GM21390 (cell line): Measurements from ENCODE around the gene DHRS4L2.
A peak's percentile ranks its signal among the peaks of the same experiment; 100 is the strongest.
"Not testable (repeated sequence)": the region's sequence is repeated elsewhere in the genome, so short reads cannot be mapped to it uniquely, and the experiment has no call there.

Experiments
- ATAC-seq: cut with Tn5 transposase; IDR thresholded peaks from one replicate; pipeline ENCODE4 v1.9.1; 2021; ENCODE audit not compliant: unreplicated experiment

The DHRS4L2 gene

GRCh38 chr14:23970283-23970659, 18.5 kb upstream of the DHRS4L2 start:
- not testable (repeated sequence) for ATAC-seq

DNA sequence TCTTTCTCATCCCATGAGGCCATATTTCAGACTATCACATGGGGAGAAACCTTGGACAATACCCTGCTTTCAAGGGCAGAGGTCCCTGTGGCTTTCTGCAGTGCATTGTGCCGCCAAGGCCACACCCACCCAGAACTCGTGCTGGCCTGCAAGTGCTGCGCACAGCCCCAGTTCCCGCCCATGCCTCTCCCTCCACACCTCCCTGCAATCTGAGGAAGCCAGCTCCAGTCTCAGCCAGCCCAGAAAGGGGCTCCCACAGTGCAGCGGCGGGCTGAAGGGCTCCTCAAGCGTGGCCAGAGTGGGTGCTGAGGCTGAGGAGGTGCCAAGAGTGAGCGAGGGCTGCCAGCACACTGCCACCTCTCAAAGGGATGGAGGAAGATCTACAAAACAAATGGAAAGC, 15.6 kb upstream of the DHRS4L2 start:
- ATAC-seq: not testable (repeated sequence)

DNA sequence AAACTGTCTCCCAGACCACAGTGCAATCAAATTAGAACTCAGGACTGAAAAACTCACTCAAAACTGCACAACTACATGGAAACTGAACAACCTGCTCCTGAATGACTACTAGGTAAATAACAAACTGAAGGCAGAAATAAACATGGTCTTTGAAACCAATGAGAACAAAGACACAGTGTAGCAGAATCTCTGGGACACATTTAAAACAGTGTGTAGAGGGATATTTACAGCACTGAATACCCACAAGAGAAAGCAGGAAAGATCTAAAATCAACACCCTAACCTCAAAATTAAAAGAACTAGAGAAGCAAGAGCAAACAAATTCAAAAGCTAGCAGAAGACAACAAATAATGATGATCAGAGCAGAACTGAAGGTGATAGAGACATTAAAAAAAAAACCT, 14.7 kb upstream of the DHRS4L2 start:
- ATAC-seq: not testable (repeated sequence)

GRCh38 chr14:23977208-23977607, 11.5 kb upstream of the DHRS4L2 start:
- ATAC-seq: not testable (repeated sequence)

- ATAC-seq: not testable (repeated sequence)
Observed at GRCh38 chr14:23981951-23982813, 6.5 kb upstream of the DHRS4L2 start.

- ATAC-seq: no peak
Observed at GRCh38 chr14:23984891-23985602, 3.7 kb upstream of the DHRS4L2 start.

- peak; percentile 2 for ATAC-seq
Observed at GRCh38 chr14:23988223-23988606, 514 bp upstream of the DHRS4L2 start.

DNA sequence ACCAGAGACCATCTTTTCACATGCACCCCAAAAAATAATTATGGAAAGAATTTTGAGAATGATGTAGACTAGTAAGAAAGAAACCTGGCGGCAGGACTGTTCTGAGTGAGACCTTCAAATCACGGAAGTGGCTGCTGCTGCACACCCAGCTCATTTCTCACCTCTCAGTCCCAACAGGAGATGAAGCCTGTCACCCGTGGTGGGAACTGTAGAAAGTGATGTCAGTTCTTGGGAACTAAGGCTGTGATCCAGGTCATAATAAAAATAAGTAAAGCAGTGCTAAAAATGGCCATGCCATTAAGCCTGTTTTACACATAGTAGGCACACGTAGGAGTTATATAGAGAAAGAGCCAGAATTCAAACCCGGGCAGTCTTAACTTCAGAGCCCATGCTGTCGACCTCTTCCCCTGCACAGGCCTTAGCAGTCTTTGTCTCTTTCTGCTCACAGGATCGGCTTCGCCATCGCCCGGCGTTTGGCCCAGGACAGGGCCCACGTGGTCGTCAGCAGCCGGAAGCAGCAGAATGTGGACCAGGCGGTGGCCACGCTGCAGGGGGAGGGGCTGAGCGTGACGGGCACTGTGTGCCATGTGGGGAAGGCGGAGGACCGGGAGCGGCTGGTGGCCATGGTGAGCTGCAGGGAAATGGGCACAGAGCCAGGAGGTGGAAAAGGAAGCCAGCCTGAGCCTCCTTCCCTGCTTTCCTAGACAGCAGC, 1.2 kb downstream of the DHRS4L2 start:
- ATAC-seq: peak; percentile 33

DNA sequence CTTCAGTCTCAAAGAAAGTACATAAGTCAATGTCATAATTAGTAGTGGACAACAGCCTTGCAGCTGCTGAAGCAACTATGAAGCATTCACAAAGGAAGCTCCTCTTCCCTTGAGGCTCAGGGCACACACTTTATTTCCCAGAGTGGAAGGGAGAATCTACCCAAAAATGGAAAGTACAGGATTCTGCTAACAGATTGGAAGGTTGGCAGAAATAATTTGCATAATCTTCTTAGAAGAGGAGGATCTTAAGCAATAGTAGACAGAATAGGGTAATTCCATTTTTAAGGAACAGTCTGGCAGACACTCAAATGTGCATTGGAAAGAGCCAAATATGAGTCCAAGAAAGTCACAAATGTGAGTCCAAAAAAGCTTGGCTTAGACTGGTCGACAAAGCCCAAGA, 2.2 kb downstream of the DHRS4L2 start:
- not testable (repeated sequence) for ATAC-seq

GRCh38 chr14:23993042-23993441, 4.3 kb downstream of the DHRS4L2 start:
- ATAC-seq: not testable (repeated sequence)

DNA sequence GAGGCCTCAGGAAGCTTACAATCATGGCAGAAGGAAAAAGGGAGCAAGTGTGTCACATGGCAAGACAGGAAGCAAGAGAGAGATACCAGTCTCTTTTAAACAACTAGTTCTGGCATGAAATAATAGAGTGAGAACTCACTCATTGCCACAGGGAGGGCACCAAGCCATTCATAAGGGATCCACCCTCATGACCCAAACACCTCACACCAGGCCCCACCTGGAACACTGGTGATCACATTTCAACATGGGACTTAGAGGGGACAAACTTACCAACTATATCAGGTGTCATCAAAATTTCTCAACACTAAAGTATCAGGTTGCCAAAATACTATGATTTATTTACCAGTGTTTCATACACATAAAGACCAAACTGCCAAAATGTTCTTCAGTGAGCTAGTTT, 7.3 kb downstream of the DHRS4L2 start:
- not testable (repeated sequence) for ATAC-seq

- not testable (repeated sequence) for ATAC-seq
Observed at GRCh38 chr14:23996825-23997224, 8.1 kb downstream of the DHRS4L2 start.

DNA sequence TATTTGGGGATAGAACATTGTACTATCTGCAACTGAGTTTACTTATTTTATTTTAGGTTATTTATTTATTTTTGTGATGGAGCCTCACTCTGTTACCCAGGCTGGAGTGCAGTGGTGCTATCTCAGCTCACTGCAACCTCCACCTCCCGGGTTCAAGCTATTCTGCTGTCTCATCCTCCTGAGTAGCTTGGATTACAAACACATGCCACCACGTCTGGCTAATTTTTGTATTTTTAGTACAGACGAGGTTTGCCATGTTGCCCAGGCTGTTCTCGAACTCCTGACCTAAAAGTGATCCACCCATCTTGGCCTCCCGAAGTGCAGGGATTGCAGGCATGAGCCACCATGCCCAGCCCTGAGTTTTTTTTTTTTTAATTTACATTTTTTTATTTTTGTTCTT, 10.9 kb downstream of the DHRS4L2 start:
- ATAC-seq: not testable (repeated sequence)

DNA sequence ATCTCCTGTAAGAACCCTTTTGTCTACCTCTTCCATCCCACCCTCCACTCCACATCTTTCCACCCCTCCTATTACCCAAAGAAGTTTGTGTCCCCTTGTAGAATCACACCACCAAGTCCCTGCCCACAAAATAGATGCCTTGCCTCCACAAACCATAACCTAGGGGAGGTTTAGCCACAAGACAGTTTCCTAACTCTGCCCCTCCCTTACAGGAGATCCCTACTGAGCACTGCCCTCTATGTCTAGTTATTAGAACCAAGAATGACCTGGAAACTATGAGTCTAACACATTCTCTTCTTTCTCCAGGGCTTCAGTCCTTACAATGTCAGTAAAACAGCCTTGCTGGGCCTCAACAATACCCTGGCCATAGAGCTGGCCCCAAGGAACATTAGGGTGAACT, 12.3 kb downstream of the DHRS4L2 start:
- ATAC-seq: not testable (repeated sequence)

DNA sequence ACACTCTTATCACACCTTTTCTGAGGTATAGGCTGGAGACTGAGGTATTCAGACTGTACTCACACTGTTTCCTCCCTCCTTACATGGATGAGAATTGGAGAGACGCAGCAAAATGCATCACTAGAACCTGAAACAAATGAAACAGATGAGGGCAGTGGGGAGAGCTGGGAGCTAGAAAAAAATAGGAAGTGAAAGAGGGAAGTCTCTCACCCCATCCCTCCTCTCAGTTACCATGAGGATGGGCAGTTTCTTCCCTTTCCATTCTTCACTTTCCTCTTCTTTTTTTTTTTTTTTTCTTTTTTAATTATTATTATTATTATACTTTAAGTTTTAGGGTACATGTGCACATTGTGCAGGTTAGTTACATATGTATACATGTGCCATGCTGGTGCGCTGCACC, 12.9 kb downstream of the DHRS4L2 start:
- not testable (repeated sequence) for ATAC-seq

- peak; percentile 23 for ATAC-seq
Observed at GRCh38 chr14:24006471-24006816, 17.7 kb downstream of the DHRS4L2 start.

- ATAC-seq: peak; percentile 89
Observed at GRCh38 chr14:24006817-24007652, 18.3 kb downstream of the DHRS4L2 start.

DNA sequence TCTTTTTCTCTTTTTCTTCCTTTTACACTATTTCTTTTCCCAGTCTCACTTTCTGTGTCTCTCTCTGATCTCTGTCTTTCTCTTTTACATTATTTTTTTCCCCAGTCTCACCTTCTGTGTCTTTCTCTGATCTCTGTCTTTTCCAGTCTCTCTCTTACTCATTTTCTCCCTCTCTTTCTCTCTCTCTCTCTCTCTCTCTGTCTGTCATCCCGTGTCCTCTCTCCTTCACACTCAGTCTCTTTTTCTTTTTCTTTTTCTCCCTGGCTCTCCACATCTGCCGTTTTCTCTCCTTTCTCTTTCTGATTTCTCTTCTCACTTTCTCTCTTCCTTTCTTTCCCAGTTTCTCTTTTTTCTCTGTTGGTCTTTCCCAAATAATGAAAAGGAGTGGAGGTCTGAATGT, 22.3 kb downstream of the DHRS4L2 start:
- ATAC-seq: no peak

GRCh38 chr14:24012726-24013273, 24.1 kb downstream of the DHRS4L2 start:
- ATAC-seq: not testable (repeated sequence)
